ENCODE data around the gene PAX7.
"Not testable (repeated sequence)": the region's sequence is repeated elsewhere in the genome, so short reads cannot be mapped to it uniquely, and the experiment has no call there.

The PAX7 gene

DNA sequence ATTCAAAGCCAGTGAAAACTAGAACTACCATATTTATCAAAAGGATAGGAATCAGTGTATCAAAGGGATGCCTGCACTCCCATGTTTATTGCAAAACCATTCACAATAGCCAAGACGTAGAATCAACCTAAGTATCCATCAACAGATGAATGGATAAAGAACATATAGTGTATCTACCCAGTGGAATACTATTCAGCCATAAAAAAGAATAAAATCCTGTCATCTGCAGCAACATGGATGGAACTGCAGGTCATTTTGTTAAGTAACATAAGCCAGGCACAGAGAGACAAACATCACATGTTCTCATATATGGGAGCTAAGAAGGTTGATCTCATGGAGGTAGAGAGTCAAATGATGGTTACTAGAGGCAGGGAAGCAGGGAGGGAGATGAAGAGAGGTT lies 110.0 kb downstream of the PAX7 start:
- Histone ChIP-seq H3K27ac (ENCODE audit: low read length) (no peak overlapping the region), H3K9ac (ENCODE audit: low read depth, low read length) (no peak overlapping the region)
- TF ChIP-seq, protein P1, sequence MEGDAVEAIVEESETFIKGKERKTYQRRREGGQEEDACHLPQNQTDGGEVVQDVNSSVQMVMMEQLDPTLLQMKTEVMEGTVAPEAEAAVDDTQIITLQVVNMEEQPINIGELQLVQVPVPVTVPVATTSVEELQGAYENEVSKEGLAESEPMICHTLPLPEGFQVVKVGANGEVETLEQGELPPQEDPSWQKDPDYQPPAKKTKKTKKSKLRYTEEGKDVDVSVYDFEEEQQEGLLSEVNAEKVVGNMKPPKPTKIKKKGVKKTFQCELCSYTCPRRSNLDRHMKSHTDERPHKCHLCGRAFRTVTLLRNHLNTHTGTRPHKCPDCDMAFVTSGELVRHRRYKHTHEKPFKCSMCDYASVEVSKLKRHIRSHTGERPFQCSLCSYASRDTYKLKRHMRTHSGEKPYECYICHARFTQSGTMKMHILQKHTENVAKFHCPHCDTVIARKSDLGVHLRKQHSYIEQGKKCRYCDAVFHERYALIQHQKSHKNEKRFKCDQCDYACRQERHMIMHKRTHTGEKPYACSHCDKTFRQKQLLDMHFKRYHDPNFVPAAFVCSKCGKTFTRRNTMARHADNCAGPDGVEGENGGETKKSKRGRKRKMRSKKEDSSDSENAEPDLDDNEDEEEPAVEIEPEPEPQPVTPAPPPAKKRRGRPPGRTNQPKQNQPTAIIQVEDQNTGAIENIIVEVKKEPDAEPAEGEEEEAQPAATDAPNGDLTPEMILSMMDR (IDR thresholded peaks at IDR 0.05; ENCODE audit: borderline replicate concordance, extremely low read depth, low read length, poor library complexity, severe bottlenecking), result no peak
- no peak for TF ChIP-seq EZH2 (IDR thresholded peaks at IDR 0.05; ENCODE audit: borderline replicate concordance, low read depth, low read length, severe bottlenecking)

DNA sequence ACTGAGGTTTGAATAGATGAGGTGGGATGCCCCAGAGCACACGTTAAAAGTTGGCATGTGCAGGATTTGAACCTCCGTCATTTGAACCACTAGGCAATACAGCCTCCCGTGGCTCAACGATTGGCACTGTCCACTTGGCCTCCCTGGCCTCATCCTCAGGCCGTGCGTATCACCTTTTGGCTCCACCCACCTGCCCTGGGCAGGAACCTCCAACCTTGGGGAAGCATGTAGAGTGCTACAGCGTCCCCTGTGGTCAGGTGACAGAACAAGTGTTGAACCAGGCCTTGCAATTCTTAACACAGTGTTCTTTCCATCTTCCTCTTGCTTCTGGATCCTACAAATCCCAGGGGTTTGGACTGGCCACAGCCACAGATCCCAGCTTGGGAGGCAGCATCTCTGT lies 112.6 kb downstream of the PAX7 start:
- H3K36me3 ChIP-seq (ENCODE audit: insufficient read depth, low read length), result no peaks in the 10 kb centered on the region
- TF ChIP-seq, protein P1 (IDR thresholded peaks at IDR 0.05; ENCODE audit: borderline replicate concordance, extremely low read depth, low read length, poor library complexity, severe bottlenecking), result no peak
- no peak for TF ChIP-seq EZH2 (IDR thresholded peaks at IDR 0.05; ENCODE audit: borderline replicate concordance, low read depth, low read length, severe bottlenecking)
- no peaks in the 10 kb centered on the region for H3K27me3 ChIP-seq (ENCODE audit: insufficient read depth, low read length, poor library complexity)
- ATAC-seq (ENCODE audit: insufficient read depth, low read depth), result no peak
- H3K4me1 ChIP-seq (ENCODE audit: insufficient read depth, low read length), result no peaks in the 10 kb centered on the region
- H3K4me2 ChIP-seq (ENCODE audit: insufficient read depth, low read length), result no peak overlapping the region
- H4K20me1 ChIP-seq (ENCODE audit: insufficient read depth, low read length), result peaks cover 4% of the 10 kb centered on the region; the same call in 1 of the 2 replicates
- H3K9ac ChIP-seq (ENCODE audit: low read depth, low read length), result no peak overlapping the region
- no peak overlapping the region for H2AFZ ChIP-seq (ENCODE audit: low read depth, low read length)
- no peak overlapping the region for H3K4me3 ChIP-seq (ENCODE audit: low read depth in 1 of 2, low read length in 2 of 2)
- no peaks in the 10 kb centered on the region for H3K9me3 ChIP-seq (ENCODE audit: insufficient read depth, low read length, severe bottlenecking)
- H3K79me2 ChIP-seq (ENCODE audit: insufficient read depth, low read length), result no peaks in the 10 kb centered on the region
- no peak for DNase-seq
- no peak overlapping the region for H3K27ac ChIP-seq (ENCODE audit: low read length)

More for the DNA sequence above, 110.0 kb downstream of the PAX7 start:
- no peak for DNase-seq
- Histone ChIP-seq H4K20me1 (ENCODE audit: insufficient read depth, low read length) (peaks cover 4% of the 10 kb centered on the region; the same call in 1 of the 2 replicates), H3K79me2 (ENCODE audit: insufficient read depth, low read length) (no peaks in the 10 kb centered on the region), H3K36me3 (ENCODE audit: insufficient read depth, low read length) (no peaks in the 10 kb centered on the region), H3K9me3 (ENCODE audit: insufficient read depth, low read length, severe bottlenecking) (no peaks in the 10 kb centered on the region), H2AFZ (ENCODE audit: low read depth, low read length) (no peak overlapping the region), H3K4me3 (ENCODE audit: low read depth in 1 of 2, low read length in 2 of 2) (no peak overlapping the region), H3K4me1 (ENCODE audit: insufficient read depth, low read length) (no peaks in the 10 kb centered on the region), H3K4me2 (ENCODE audit: insufficient read depth, low read length) (no peak overlapping the region), H3K27me3 (ENCODE audit: insufficient read depth, low read length, poor library complexity) (no peaks in the 10 kb centered on the region)
- no peak for ATAC-seq (ENCODE audit: insufficient read depth, low read depth)

- not testable (repeated sequence) for H3K27me3 ChIP-seq (ENCODE audit: insufficient read depth, low read length, poor library complexity); DNase-seq; H3K27ac ChIP-seq (ENCODE audit: low read length); H3K9me3 ChIP-seq (ENCODE audit: insufficient read depth, low read length, severe bottlenecking); H3K36me3 ChIP-seq (ENCODE audit: insufficient read depth, low read length); H3K4me2 ChIP-seq (ENCODE audit: insufficient read depth, low read length); H3K79me2 ChIP-seq (ENCODE audit: insufficient read depth, low read length); H2AFZ ChIP-seq (ENCODE audit: low read depth, low read length); H3K4me1 ChIP-seq (ENCODE audit: insufficient read depth, low read length); H3K4me3 ChIP-seq (ENCODE audit: low read depth in 1 of 2, low read length in 2 of 2); H4K20me1 ChIP-seq (ENCODE audit: insufficient read depth, low read length); H3K9ac ChIP-seq (ENCODE audit: low read depth, low read length); ATAC-seq (ENCODE audit: insufficient read depth, low read depth)
Observed at GRCh38 chr1:18744381-18744780, 113.7 kb downstream of the PAX7 start.

GRCh38 chr1:18746981-18747380 lies 116.3 kb downstream of the PAX7 start:
- Histone ChIP-seq H3K27ac (ENCODE audit: low read length) (no peak overlapping the region), H3K36me3 (ENCODE audit: insufficient read depth, low read length) (no peaks in the 10 kb centered on the region), H3K27me3 (ENCODE audit: insufficient read depth, low read length, poor library complexity) (no peaks in the 10 kb centered on the region), H3K9ac (ENCODE audit: low read depth, low read length) (no peak overlapping the region), H4K20me1 (ENCODE audit: insufficient read depth, low read length) (no peaks in the 10 kb centered on the region; the same call in 1 of the 2 replicates), H3K4me1 (ENCODE audit: insufficient read depth, low read length) (no peaks in the 10 kb centered on the region), H3K4me3 (ENCODE audit: low read depth in 1 of 2, low read length in 2 of 2) (no peak overlapping the region), H3K4me2 (ENCODE audit: insufficient read depth, low read length) (no peak overlapping the region), H3K9me3 (ENCODE audit: insufficient read depth, low read length, severe bottlenecking) (no peaks in the 10 kb centered on the region), H2AFZ (ENCODE audit: low read depth, low read length) (no peak overlapping the region), H3K79me2 (ENCODE audit: insufficient read depth, low read length) (no peaks in the 10 kb centered on the region)
- no peak for ATAC-seq (ENCODE audit: insufficient read depth, low read depth)
- DNase-seq, result no peak
- TF ChIP-seq, protein P1 (IDR thresholded peaks at IDR 0.05; ENCODE audit: borderline replicate concordance, extremely low read depth, low read length, poor library complexity, severe bottlenecking), result no peak
